K562 (cell line): ENCODE measurements around the gene MRPS15. TPM values are rescaled to one million over a fixed set of nuclear protein-coding genes. Genes with fewer than 3 reads are reported as not detected.
A peak's percentile ranks its signal among the peaks of the same experiment; 100 is the strongest.

ENCODE experiments used
- DNMT1 ChIP-seq: fragments of 450-650 bp; IDR thresholded peaks from 2 replicates; pipeline ENCODE4 v1.6.1; 2016; ENCODE audit warnings: antibody characterized with exemption, mild to moderate bottlenecking
- HDAC3 ChIP-seq: fragments of 450-650 bp; IDR thresholded peaks from 2 replicates; pipeline ENCODE4 v1.6.1; 2018; ENCODE audit warnings: borderline replicate concordance, mild to moderate bottlenecking, moderate library complexity; ENCODE audit not compliant: partially characterized antibody
- NFATC3 ChIP-seq: fragments of 450-650 bp; IDR thresholded peaks from 2 replicates; pipeline ENCODE4 v1.6.1; 2017; ENCODE audit warnings: mild to moderate bottlenecking
- RUNX1 ChIP-seq: sonication (generic); IDR thresholded peaks from 2 replicates; pipeline ENCODE4 v1.6.1; 2016; ENCODE audit warnings: antibody characterized with exemption, low read depth
- SUPT5H ChIP-seq: fragments of 450-650 bp; IDR thresholded peaks from 2 replicates; pipeline ENCODE4 v1.6.1; 2016
- ZNF146 ChIP-seq: IDR thresholded peaks from one replicate; pipeline ENCODE4 v1.6.1; 2018; ENCODE audit warnings: missing compliant biosample characterization; ENCODE audit not compliant: unreplicated experiment
- ZNF184 ChIP-seq: sonication (generic); formaldehyde crosslinking; IDR thresholded peaks from 2 replicates; pipeline ENCODE4 v1.5.0; 2020; ENCODE audit warnings: missing genetic modification reagents
- ZNF274 ChIP-seq: IDR thresholded peaks from 2 replicates; pipeline ENCODE4 v1.6.1; 2011; ENCODE audit warnings: low read depth, mild to moderate bottlenecking, low read length, moderate library complexity, borderline replicate concordance
- ZNF695 ChIP-seq: fragments of 450-650 bp; formaldehyde crosslinking; IDR thresholded peaks from 2 replicates; pipeline ENCODE4 v1.4.0; 2020; ENCODE audit warnings: mild to moderate bottlenecking, moderate library complexity
- polyA plus RNA-seq, 8 experiments: library from polyadenylated mRNA; depleted of rRNA in 4 of 8; stranded (reverse) in 5 of 8; unstranded in 3 of 8; fragments of >200 nt; fragmentation: Nextera tagmentation in 2 of 8; fragmentation: Illumina TruSeq in 1 of 8; extraction: Ambion mirVana in 2 of 8; extraction: Trizol in 1 of 8; gene quantifications; 2 replicates each; pipeline versions ENCODE4 v1.2.1 to v1.2.3, GENCODE V29; 2011 to 2014; ENCODE audit warnings: inconsistent platforms in 1 of 8, missing spikeins in 1 of 8
- total RNA-seq, 7 experiments: library from RNA; depleted of rRNA in 6 of 7; stranded (reverse); fragments of >200 nt in 6 of 7; fragmentation: Illumina TruSeq in 2 of 7; extraction: Trizol in 2 of 7; gene quantifications; 2 replicates each; pipeline versions ENCODE4 v1.2.1 to v1.2.3, GENCODE V29; 2011 to 2021; ENCODE audit warnings: low replicate concordance in 1 of 7
- TF ChIP-seq, protein P1 (sequence below): fragments of 450-650 bp; IDR thresholded peaks from 2 replicates; pipeline ENCODE4 v1.6.1; 2017; ENCODE audit warnings: antibody characterized with exemption, mild to moderate bottlenecking
- TF ChIP-seq, protein P2 (sequence below): sonication (generic); formaldehyde crosslinking; IDR thresholded peaks from 2 replicates; pipeline ENCODE4 v1.8.0; 2022; ENCODE audit warnings: mild to moderate bottlenecking, missing genetic modification reagents
- TF ChIP-seq, protein P3 (sequence below): fragments of 250-450 bp; sonication (Bioruptor Pico); IDR thresholded peaks from 2 replicates; pipeline ENCODE4 v1.5.0; 2021
- TF ChIP-seq, protein P4 (sequence below): sonication (generic); formaldehyde crosslinking; IDR thresholded peaks from 2 replicates; pipeline ENCODE4 v1.8.0; 2023; ENCODE audit warnings: missing genetic modification reagents, mild to moderate bottlenecking, borderline replicate concordance
- TF ChIP-seq, protein P5 (sequence below): fragments of 250-450 bp; sonication (Bioruptor Pico); IDR thresholded peaks from 2 replicates; pipeline ENCODE4 v1.4.0; 2020; ENCODE audit warnings: mild to moderate bottlenecking, moderate library complexity, borderline replicate concordance

Gene MRPS15
- total and polyA plus RNA-seq, 9 of the 15 experiments (the other 6 are each of a cell fraction or from before 2014, with no cell fraction given), result 62.9 to 286 (median 149) TPM

DNA sequence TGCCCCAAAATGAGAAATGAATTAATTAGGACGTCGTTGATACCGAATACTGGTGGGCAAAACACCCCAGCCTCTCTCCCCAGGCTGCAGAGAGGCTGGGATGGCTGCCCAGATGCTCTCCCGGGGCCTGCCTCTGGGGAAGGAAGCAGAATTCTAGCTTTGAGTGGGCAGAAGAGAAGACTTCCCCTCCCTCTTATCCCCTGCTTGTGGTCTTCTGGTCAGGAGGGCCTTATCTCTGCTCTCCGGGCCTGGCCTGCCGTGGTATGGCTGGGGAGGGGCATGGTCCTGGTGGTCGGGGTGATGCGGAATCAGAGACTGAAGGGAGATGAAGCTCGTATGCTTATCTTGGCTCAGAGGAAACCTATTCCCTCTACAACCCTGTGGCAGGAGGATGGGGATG, 28.3 kb upstream of the MRPS15 start (continued):
- TF ChIP-seq, protein P1, sequence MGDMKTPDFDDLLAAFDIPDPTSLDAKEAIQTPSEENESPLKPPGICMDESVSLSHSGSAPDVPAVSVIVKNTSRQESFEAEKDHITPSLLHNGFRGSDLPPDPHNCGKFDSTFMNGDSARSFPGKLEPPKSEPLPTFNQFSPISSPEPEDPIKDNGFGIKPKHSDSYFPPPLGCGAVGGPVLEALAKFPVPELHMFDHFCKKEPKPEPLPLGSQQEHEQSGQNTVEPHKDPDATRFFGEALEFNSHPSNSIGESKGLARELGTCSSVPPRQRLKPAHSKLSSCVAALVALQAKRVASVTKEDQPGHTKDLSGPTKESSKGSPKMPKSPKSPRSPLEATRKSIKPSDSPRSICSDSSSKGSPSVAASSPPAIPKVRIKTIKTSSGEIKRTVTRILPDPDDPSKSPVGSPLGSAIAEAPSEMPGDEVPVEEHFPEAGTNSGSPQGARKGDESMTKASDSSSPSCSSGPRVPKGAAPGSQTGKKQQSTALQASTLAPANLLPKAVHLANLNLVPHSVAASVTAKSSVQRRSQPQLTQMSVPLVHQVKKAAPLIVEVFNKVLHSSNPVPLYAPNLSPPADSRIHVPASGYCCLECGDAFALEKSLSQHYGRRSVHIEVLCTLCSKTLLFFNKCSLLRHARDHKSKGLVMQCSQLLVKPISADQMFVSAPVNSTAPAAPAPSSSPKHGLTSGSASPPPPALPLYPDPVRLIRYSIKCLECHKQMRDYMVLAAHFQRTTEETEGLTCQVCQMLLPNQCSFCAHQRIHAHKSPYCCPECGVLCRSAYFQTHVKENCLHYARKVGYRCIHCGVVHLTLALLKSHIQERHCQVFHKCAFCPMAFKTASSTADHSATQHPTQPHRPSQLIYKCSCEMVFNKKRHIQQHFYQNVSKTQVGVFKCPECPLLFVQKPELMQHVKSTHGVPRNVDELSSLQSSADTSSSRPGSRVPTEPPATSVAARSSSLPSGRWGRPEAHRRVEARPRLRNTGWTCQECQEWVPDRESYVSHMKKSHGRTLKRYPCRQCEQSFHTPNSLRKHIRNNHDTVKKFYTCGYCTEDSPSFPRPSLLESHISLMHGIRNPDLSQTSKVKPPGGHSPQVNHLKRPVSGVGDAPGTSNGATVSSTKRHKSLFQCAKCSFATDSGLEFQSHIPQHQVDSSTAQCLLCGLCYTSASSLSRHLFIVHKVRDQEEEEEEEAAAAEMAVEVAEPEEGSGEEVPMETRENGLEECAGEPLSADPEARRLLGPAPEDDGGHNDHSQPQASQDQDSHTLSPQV, result no peak
- TF ChIP-seq, protein P2, sequence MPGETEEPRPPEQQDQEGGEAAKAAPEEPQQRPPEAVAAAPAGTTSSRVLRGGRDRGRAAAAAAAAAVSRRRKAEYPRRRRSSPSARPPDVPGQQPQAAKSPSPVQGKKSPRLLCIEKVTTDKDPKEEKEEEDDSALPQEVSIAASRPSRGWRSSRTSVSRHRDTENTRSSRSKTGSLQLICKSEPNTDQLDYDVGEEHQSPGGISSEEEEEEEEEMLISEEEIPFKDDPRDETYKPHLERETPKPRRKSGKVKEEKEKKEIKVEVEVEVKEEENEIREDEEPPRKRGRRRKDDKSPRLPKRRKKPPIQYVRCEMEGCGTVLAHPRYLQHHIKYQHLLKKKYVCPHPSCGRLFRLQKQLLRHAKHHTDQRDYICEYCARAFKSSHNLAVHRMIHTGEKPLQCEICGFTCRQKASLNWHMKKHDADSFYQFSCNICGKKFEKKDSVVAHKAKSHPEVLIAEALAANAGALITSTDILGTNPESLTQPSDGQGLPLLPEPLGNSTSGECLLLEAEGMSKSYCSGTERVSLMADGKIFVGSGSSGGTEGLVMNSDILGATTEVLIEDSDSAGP (CRISPR knock-in tag), result no peak
- TF ChIP-seq ZNF184 (CRISPR knock-in tag), result no peak
- no peak for TF ChIP-seq ZNF274
- TF ChIP-seq, protein P3, sequence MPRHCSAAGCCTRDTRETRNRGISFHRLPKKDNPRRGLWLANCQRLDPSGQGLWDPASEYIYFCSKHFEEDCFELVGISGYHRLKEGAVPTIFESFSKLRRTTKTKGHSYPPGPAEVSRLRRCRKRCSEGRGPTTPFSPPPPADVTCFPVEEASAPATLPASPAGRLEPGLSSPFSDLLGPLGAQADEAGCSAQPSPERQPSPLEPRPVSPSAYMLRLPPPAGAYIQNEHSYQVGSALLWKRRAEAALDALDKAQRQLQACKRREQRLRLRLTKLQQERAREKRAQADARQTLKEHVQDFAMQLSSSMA (CRISPR knock-in tag), result no peak
- TF ChIP-seq, protein P4, sequence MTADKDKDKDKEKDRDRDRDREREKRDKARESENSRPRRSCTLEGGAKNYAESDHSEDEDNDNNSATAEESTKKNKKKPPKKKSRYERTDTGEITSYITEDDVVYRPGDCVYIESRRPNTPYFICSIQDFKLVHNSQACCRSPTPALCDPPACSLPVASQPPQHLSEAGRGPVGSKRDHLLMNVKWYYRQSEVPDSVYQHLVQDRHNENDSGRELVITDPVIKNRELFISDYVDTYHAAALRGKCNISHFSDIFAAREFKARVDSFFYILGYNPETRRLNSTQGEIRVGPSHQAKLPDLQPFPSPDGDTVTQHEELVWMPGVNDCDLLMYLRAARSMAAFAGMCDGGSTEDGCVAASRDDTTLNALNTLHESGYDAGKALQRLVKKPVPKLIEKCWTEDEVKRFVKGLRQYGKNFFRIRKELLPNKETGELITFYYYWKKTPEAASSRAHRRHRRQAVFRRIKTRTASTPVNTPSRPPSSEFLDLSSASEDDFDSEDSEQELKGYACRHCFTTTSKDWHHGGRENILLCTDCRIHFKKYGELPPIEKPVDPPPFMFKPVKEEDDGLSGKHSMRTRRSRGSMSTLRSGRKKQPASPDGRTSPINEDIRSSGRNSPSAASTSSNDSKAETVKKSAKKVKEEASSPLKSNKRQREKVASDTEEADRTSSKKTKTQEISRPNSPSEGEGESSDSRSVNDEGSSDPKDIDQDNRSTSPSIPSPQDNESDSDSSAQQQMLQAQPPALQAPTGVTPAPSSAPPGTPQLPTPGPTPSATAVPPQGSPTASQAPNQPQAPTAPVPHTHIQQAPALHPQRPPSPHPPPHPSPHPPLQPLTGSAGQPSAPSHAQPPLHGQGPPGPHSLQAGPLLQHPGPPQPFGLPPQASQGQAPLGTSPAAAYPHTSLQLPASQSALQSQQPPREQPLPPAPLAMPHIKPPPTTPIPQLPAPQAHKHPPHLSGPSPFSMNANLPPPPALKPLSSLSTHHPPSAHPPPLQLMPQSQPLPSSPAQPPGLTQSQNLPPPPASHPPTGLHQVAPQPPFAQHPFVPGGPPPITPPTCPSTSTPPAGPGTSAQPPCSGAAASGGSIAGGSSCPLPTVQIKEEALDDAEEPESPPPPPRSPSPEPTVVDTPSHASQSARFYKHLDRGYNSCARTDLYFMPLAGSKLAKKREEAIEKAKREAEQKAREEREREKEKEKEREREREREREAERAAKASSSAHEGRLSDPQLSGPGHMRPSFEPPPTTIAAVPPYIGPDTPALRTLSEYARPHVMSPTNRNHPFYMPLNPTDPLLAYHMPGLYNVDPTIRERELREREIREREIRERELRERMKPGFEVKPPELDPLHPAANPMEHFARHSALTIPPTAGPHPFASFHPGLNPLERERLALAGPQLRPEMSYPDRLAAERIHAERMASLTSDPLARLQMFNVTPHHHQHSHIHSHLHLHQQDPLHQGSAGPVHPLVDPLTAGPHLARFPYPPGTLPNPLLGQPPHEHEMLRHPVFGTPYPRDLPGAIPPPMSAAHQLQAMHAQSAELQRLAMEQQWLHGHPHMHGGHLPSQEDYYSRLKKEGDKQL (CRISPR knock-in tag), result no peak
- no peak for TF ChIP-seq ZNF146 (CRISPR knock-in tag)
- no peak for TF ChIP-seq ZNF695
- TF ChIP-seq DNMT1, result no peak
- TF ChIP-seq NFATC3, result no peak
- TF ChIP-seq, protein P5, sequence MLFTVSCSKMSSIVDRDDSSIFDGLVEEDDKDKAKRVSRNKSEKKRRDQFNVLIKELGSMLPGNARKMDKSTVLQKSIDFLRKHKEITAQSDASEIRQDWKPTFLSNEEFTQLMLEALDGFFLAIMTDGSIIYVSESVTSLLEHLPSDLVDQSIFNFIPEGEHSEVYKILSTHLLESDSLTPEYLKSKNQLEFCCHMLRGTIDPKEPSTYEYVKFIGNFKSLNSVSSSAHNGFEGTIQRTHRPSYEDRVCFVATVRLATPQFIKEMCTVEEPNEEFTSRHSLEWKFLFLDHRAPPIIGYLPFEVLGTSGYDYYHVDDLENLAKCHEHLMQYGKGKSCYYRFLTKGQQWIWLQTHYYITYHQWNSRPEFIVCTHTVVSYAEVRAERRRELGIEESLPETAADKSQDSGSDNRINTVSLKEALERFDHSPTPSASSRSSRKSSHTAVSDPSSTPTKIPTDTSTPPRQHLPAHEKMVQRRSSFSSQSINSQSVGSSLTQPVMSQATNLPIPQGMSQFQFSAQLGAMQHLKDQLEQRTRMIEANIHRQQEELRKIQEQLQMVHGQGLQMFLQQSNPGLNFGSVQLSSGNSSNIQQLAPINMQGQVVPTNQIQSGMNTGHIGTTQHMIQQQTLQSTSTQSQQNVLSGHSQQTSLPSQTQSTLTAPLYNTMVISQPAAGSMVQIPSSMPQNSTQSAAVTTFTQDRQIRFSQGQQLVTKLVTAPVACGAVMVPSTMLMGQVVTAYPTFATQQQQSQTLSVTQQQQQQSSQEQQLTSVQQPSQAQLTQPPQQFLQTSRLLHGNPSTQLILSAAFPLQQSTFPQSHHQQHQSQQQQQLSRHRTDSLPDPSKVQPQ (CRISPR knock-in tag), result no peak
- TF ChIP-seq RUNX1, result peak; percentile 57; the same call in 1 of the 2 replicates
- peak; percentile 21 for TF ChIP-seq HDAC3
- no peak for TF ChIP-seq SUPT5H
